Psoas muscle (tissue), 8 donors: ENCODE measurements around the gene UBAC2. TPM values are rescaled to one million over a fixed set of nuclear protein-coding genes. Genes with fewer than 3 reads are reported as not detected.
A peak's percentile ranks its signal among the peaks of the same experiment; 100 is the strongest.

Experiments used
- ATAC-seq, 4 donors: fragments of 200-7000 bp; cut with Tn5 transposase; one replicate each; pipeline ENCODE4 v1.9.1; 2020; ENCODE audit warnings: moderate library complexity in 3 of 4, mild to moderate bottlenecking in 2 of 4
- DNase-seq, 2 donors: peaks; one replicate each; pipeline ENCODE4 v3.0.0-alpha.2; 2020
- H3K27ac ChIP-seq: fragments of 200-600 bp; one replicate; pipeline ENCODE4 v1.8.0; 2022
- H3K27me3 ChIP-seq, 3 donors: fragments of 200-600 bp in 1 of 3; one replicate each; pipeline versions ENCODE4 v1.6.1 to v1.8.0; 2013 to 2022; ENCODE audit warnings: low read length in 2 of 3, mild to moderate bottlenecking in 2 of 3, moderate library complexity in 1 of 3; ENCODE audit not compliant: insufficient read depth in 3 of 3
- H3K36me3 ChIP-seq, 2 donors: fragments of 200-600 bp in 1 of 2; one replicate each; pipeline versions ENCODE4 v1.6.1 to v1.8.0; 2013 to 2022; ENCODE audit warnings: low read depth in 1 of 2, mild to moderate bottlenecking in 1 of 2, moderate library complexity in 1 of 2; ENCODE audit not compliant: insufficient read depth in 1 of 2
- H3K4me1 ChIP-seq: fragments of 200-600 bp; one replicate; pipeline ENCODE4 v1.8.0; 2022
- H3K4me3 ChIP-seq: fragments of 200-600 bp; one replicate; pipeline ENCODE4 v1.8.0; 2022; ENCODE audit warnings: mild to moderate bottlenecking
- H3K9me3 ChIP-seq: fragments of 200-600 bp; one replicate; pipeline ENCODE4 v1.8.0; 2022
- CTCF ChIP-seq: fragments of 200-600 bp; IDR thresholded peaks from one replicate; pipeline ENCODE4 v1.8.0; 2022; ENCODE audit warnings: antibody characterized with exemption
- WGBS, 3 donors: extraction: QIAGEN DNeasy Blood & Tissue Kit; methylation state at CpG; one replicate each; pipeline versions ENCODE4 v1.1.6 to v1.1.7; 2013; 5-methylcytosine and 5-hydroxymethylcytosine counted together
- intact Hi-C, 2 donors: fragments of 100-400 bp; cut with DNase I; formaldehyde crosslinking; loops; one replicate each; pipeline versions ENCODE4 v1.11.0 to v1.14.2; 2022
- polyA plus RNA-seq, 3 donors: library from polyadenylated mRNA; stranded (reverse); fragments of 200-250 nt; gene quantifications; one replicate each; pipeline ENCODE4 v1.2.3, GENCODE V29; 2013
- total RNA-seq, 4 donors: library from RNA; stranded (reverse); fragmentation: NEBNext Ultra II Directional in 2 of 4; extraction: Animal tissue kit (Norgen Biotek cat#: 25700) in 2 of 4; gene quantifications; one replicate each; pipeline versions ENCODE4 v1.2.1 to v1.2.4, GENCODE V29; 2021 to 2023
- donor health status: healthy with polysubstance abuse.
- donor health status: DM: no; HTN: no; CAD: no; lungs with moderate emphysema.
- donor health status: Bipolar disorder and iron deficiency.
- donor health status: healthy.
- donor health status: DM: yes; HTN: yes; CAD: no.
- donor health status: DM: no; HTN: no; CAD: no.
- donor health status: DM: no; HTN: no; CAD: no.
- donor health status: DM: yes; HTN: yes; CAD: no.

Gene UBAC2
- total and polyA plus RNA-seq, 7 donors = 54.1 to 97.1 (median 71.7) TPM

- Histone ChIP-seq H3K27ac (no peak overlapping the region), H3K9me3 (no peaks in the 10 kb centered on the region), H3K4me3 (no peak overlapping the region), H3K27me3 (peaks cover 0 to 20% (median 8%) of the 10 kb centered on the region in 3 donors), H3K36me3 (no peaks in the 10 kb centered on the region), H3K4me1 (no peaks in the 10 kb centered on the region)
- 86 to 90% (median 86%) methylated on average over 10 of the region's 10 CpGs for WGBS, 3 donors
- DNase-seq (no peak), ATAC-seq (no peak)
- intact Hi-C loops = no loop called here
- no peak for TF ChIP-seq CTCF
These were observed 220.6 kb downstream of the UBAC2 start for GRCh38 chr13:99421271-99421670.

GRCh38 chr13:99421758-99422585 is 221.3 kb downstream of the UBAC2 start:
- H3K27ac ChIP-seq = no peak overlapping the region
- H3K4me1 ChIP-seq = no peaks in the 10 kb centered on the region
- ATAC-seq (no peak), DNase-seq (peak in 1 of 2 donors; percentile 19)
- 68 to 82% (median 80%) methylated on average over 9 of the region's 9 CpGs for WGBS, 3 donors
- TF ChIP-seq CTCF = no peak
- intact Hi-C loops = no loop called here
- no peaks in the 10 kb centered on the region for H3K9me3 ChIP-seq
- no peak overlapping the region for H3K4me3 ChIP-seq
- H3K36me3 ChIP-seq = no peaks in the 10 kb centered on the region
- peaks cover 0 to 20% (median 8%) of the 10 kb centered on the region in 3 donors for H3K27me3 ChIP-seq

- no peaks in the 10 kb centered on the region for H3K36me3 ChIP-seq
These were observed 222.0 kb downstream of the UBAC2 start for GRCh38 chr13:99422586-99423220.

GRCh38 chr13:99425485-99426341 is 225.1 kb downstream of the UBAC2 start:
- Histone ChIP-seq H3K27me3 (peaks cover 0 to 9% (median 7%) of the 10 kb centered on the region in 3 donors), H3K9me3 (no peaks in the 10 kb centered on the region), H3K36me3 (no peaks in the 10 kb centered on the region), H3K27ac (no peak overlapping the region), H3K4me3 (no peak overlapping the region), H3K4me1 (no peaks in the 10 kb centered on the region)
- no peak for TF ChIP-seq CTCF
- WGBS, 3 donors = 59 to 68% (median 65%) methylated on average over 18 of the region's 18 CpGs
- intact Hi-C loops = no loop called here
- no peak for DNase-seq
- no peak for ATAC-seq

More at GRCh38 chr13:99422586-99423220, 222.0 kb downstream of the UBAC2 start:
- Histone ChIP-seq H3K9me3 (no peaks in the 10 kb centered on the region), H3K4me1 (no peaks in the 10 kb centered on the region), H3K27ac (no peak overlapping the region), H3K27me3 (peaks cover 0 to 20% (median 7%) of the 10 kb centered on the region in 3 donors), H3K4me3 (no peak overlapping the region)
- intact Hi-C loops = no loop called here
- 90 to 92% (median 91%) methylated on average over 13 of the region's 13 CpGs for WGBS, 3 donors
- ATAC-seq = no peak
- DNase-seq = no peak
- no peak for TF ChIP-seq CTCF
